HFFc6 (cell line): ENCODE measurements around the gene MRRF. TPM values are rescaled to one million over a fixed set of nuclear protein-coding genes. Genes with fewer than 3 reads are reported as not detected.

Experiments used
- DNase-seq: peaks from one replicate; pipeline ENCODE4 v3.0.0-alpha.2; 2018
- H3K27ac Mint-ChIP-seq: 2 replicates; pipeline ENCODE4 v1.8.0; 2020; ENCODE audit warnings: mild to moderate bottlenecking, mixed read lengths
- H3K27me3 Mint-ChIP-seq: 2 replicates; pipeline ENCODE4 v1.8.0; 2021; ENCODE audit warnings: mild to moderate bottlenecking, moderate library complexity, mixed read lengths; ENCODE audit not compliant: insufficient read depth
- H3K36me3 Mint-ChIP-seq: 2 replicates; pipeline ENCODE4 v1.8.0; 2021; ENCODE audit warnings: low read depth, mixed read lengths
- H3K4me1 Mint-ChIP-seq: 2 replicates; pipeline ENCODE4 v1.8.0; 2020; ENCODE audit warnings: low read depth, mixed read lengths
- H3K4me3 Mint-ChIP-seq: 2 replicates; pipeline ENCODE4 v1.8.0; 2020; ENCODE audit warnings: mild to moderate bottlenecking, moderate library complexity, mixed read lengths
- H3K9me3 Mint-ChIP-seq: 2 replicates; pipeline ENCODE4 v1.8.0; 2020; ENCODE audit warnings: mild to moderate bottlenecking, mixed read lengths
- total RNA-seq, 6 experiments: library from RNA; stranded (reverse); fragmentation: NEBNext Ultra II Directional; extraction: Animal tissue kit (Norgen Biotek cat#: 25700); gene quantifications; 2 replicates in 1 of 6; 3 replicates in 5 of 6; pipeline ENCODE4 v1.2.3, GENCODE V29; 2021
- TF ChIP-seq, protein P1 (sequence below): fragments of 200-600 bp; sonication (generic); IDR thresholded peaks from 2 replicates; pipeline ENCODE4 v1.5.0; 2021; ENCODE audit warnings: antibody characterized with exemption, mild to moderate bottlenecking

The MRRF gene
- total RNA-seq, 6 experiments from 2014 or later, result 27.1 to 32.2 (median 29.4) TPM

DNA sequence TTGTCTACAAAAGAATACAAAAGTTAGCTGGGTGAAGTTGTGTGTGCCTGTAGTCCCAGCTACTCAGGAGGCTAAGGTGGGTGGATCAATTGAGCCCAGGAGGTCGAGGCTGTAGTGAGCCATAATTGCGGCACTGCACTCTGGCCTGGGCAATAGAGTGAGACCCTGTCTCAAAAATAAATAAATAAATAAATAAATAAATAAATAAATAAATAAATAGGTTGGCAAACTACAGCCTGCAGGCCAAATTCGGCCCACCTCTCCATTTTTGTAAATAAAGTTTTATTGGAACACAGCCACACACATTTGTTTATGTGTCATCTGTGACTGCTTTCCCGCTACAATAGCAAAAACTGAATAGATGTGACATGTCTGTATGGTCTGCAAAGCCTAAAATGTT is 115.6 kb downstream of the MRRF start:
- peaks cover 56% of the 10 kb centered on the region for H3K4me1 Mint-ChIP-seq
- H3K27me3 Mint-ChIP-seq, result peaks cover 1% of the 10 kb centered on the region; the same call in 1 of the 2 replicates
- H3K9me3 Mint-ChIP-seq, result peaks cover 14% of the 10 kb centered on the region
- no peak overlapping the region for H3K27ac Mint-ChIP-seq
- TF ChIP-seq, protein P1, sequence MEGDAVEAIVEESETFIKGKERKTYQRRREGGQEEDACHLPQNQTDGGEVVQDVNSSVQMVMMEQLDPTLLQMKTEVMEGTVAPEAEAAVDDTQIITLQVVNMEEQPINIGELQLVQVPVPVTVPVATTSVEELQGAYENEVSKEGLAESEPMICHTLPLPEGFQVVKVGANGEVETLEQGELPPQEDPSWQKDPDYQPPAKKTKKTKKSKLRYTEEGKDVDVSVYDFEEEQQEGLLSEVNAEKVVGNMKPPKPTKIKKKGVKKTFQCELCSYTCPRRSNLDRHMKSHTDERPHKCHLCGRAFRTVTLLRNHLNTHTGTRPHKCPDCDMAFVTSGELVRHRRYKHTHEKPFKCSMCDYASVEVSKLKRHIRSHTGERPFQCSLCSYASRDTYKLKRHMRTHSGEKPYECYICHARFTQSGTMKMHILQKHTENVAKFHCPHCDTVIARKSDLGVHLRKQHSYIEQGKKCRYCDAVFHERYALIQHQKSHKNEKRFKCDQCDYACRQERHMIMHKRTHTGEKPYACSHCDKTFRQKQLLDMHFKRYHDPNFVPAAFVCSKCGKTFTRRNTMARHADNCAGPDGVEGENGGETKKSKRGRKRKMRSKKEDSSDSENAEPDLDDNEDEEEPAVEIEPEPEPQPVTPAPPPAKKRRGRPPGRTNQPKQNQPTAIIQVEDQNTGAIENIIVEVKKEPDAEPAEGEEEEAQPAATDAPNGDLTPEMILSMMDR, result no peak
- no peak for DNase-seq
- peaks cover 46% of the 10 kb centered on the region for H3K36me3 Mint-ChIP-seq
- no peak overlapping the region for H3K4me3 Mint-ChIP-seq

Other genes starting within 250 kb of the MRRF start
- gene TTLL11, start 171.6 kb upstream of the MRRF start, total RNA-seq, result 10 to 100 TPM in 1 of 6 experiments, 1 to 10 TPM in 5; 6.9 to 10.2 (median 8.3) TPM
- gene NDUFA8, start 105.1 kb upstream of the MRRF start, total RNA-seq, result 10 to 100 TPM; 67.4 to 76.6 (median 72.8) TPM
- gene MORN5, start 105.0 kb upstream of the MRRF start, total RNA-seq, result not detected
- gene LHX6, start 35.9 kb upstream of the MRRF start, total RNA-seq, result not detected
- gene RBM18, start within 50 bp of the MRRF start, total RNA-seq, result 10 to 100 TPM; 25.6 to 30.5 (median 27.6) TPM
- gene PTGS1, start 106.1 kb downstream of the MRRF start, total RNA-seq, result 100 to 1,000 TPM in 3 of 6 experiments, 10 to 100 TPM in 3; 33.0 to 122 (median 102) TPM
- not detected for gene OR1J1, start 213.0 kb downstream of the MRRF start, total RNA-seq
- gene OR1J2, start 245.9 kb downstream of the MRRF start, total RNA-seq, result not detected